ENCODE results near the gene TASP1.

TASP1 gene

GRCh38 chr20:13530146-13530545, 108.6 kb downstream of the TASP1 start:
- Mint-ChIP-seq H3K36me3 (ENCODE audit: low read depth) (peaks cover 17% of the 10 kb centered on the region), H3K4me1 (ENCODE audit: low read depth) (no peaks in the 10 kb centered on the region), H3K27ac (no peak overlapping the region), H3K4me3 (no peak overlapping the region), H3K27me3 (no peaks in the 10 kb centered on the region), H3K9me3 (no peaks in the 10 kb centered on the region)
- intact Hi-C loops (cut with micrococcal nuclease) = no loop called here

GRCh38 chr20:13526551-13526950, 112.2 kb downstream of the TASP1 start:
- H3K9me3 Mint-ChIP-seq = peaks cover 10% of the 10 kb centered on the region
- H3K27ac Mint-ChIP-seq = no peak overlapping the region
- H3K4me1 Mint-ChIP-seq (ENCODE audit: low read depth) = no peaks in the 10 kb centered on the region
- H3K27me3 Mint-ChIP-seq = no peaks in the 10 kb centered on the region
- H3K36me3 Mint-ChIP-seq (ENCODE audit: low read depth) = peaks cover 26% of the 10 kb centered on the region
- intact Hi-C loops (cut with micrococcal nuclease) = no loop called here
- no peak overlapping the region for H3K4me3 Mint-ChIP-seq

GRCh38 chr20:13525225-13525940, 113.3 kb downstream of the TASP1 start:
- H3K9me3 Mint-ChIP-seq = peaks cover 12% of the 10 kb centered on the region
- no peak overlapping the region for H3K4me3 Mint-ChIP-seq
- intact Hi-C loops (cut with micrococcal nuclease) = no loop called here
- H3K27me3 Mint-ChIP-seq = no peaks in the 10 kb centered on the region
- H3K4me1 Mint-ChIP-seq (ENCODE audit: low read depth) = no peaks in the 10 kb centered on the region
- no peak overlapping the region for H3K27ac Mint-ChIP-seq
- H3K36me3 Mint-ChIP-seq (ENCODE audit: low read depth) = peaks cover 26% of the 10 kb centered on the region

- Mint-ChIP-seq H3K27ac (no peak overlapping the region), H3K4me3 (no peak overlapping the region), H3K9me3 (peaks cover 12% of the 10 kb centered on the region), H3K4me1 (ENCODE audit: low read depth) (no peaks in the 10 kb centered on the region), H3K36me3 (ENCODE audit: low read depth) (peaks cover 26% of the 10 kb centered on the region), H3K27me3 (no peaks in the 10 kb centered on the region)
- intact Hi-C loops (cut with micrococcal nuclease) = no loop called here
Measured at GRCh38 chr20:13524339-13524738, 114.4 kb downstream of the TASP1 start.

GRCh38 chr20:13517831-13518230, 120.9 kb downstream of the TASP1 start:
- H3K27ac Mint-ChIP-seq = no peak overlapping the region
- no peaks in the 10 kb centered on the region for H3K4me1 Mint-ChIP-seq (ENCODE audit: low read depth)
- H3K9me3 Mint-ChIP-seq = peaks cover 12% of the 10 kb centered on the region
- no peaks in the 10 kb centered on the region for H3K27me3 Mint-ChIP-seq
- peaks cover 18% of the 10 kb centered on the region for H3K36me3 Mint-ChIP-seq (ENCODE audit: low read depth)
- H3K4me3 Mint-ChIP-seq = no peak overlapping the region
- intact Hi-C loops (cut with micrococcal nuclease) = no loop called here

GRCh38 chr20:13515796-13516558, 122.8 kb downstream of the TASP1 start:
- Mint-ChIP-seq H3K36me3 (ENCODE audit: low read depth) (peaks cover 5% of the 10 kb centered on the region), H3K27me3 (no peaks in the 10 kb centered on the region), H3K4me1 (ENCODE audit: low read depth) (peaks cover 4% of the 10 kb centered on the region), H3K9me3 (peaks cover 8% of the 10 kb centered on the region), H3K4me3 (no peak overlapping the region), H3K27ac (no peak overlapping the region)
- intact Hi-C loops (cut with micrococcal nuclease) = no loop called here

- Mint-ChIP-seq H3K9me3 (peaks cover 8% of the 10 kb centered on the region), H3K27ac (no peak overlapping the region), H3K27me3 (no peaks in the 10 kb centered on the region), H3K4me1 (ENCODE audit: low read depth) (peaks cover 11% of the 10 kb centered on the region), H3K4me3 (no peak overlapping the region), H3K36me3 (ENCODE audit: low read depth) (peaks cover 5% of the 10 kb centered on the region)
- intact Hi-C loops (cut with micrococcal nuclease) = no loop called here
Measured at GRCh38 chr20:13515291-13515690, 123.4 kb downstream of the TASP1 start.

- H3K9me3 Mint-ChIP-seq = peaks cover 29% of the 10 kb centered on the region
- H3K4me3 Mint-ChIP-seq = no peak overlapping the region
- peak overlapping the region; percentile 64 for H3K27ac Mint-ChIP-seq
- intact Hi-C loops (cut with micrococcal nuclease) = no loop called here
- no peaks in the 10 kb centered on the region for H3K36me3 Mint-ChIP-seq (ENCODE audit: low read depth)
- no peaks in the 10 kb centered on the region for H3K27me3 Mint-ChIP-seq
- H3K4me1 Mint-ChIP-seq (ENCODE audit: low read depth) = peaks cover 24% of the 10 kb centered on the region
Measured at GRCh38 chr20:13510837-13511488, 127.8 kb downstream of the TASP1 start.

DNA sequence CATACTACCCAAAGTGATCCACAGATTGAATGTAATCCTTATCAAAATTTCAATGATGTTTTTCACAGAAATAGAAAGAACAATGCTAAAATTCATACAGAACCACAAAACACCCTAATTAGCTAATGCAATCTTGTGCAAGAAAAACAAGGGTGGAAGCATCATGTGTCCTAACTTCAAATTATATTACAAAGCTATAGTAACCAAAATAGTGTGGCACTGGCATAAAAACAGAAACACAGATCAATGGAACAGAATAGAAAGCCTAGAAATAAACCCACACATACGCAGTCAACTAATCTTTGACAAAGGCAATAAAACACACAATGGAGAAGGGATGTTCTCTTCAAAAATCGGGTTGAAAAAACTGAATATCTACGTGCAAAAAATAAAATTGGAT, 131.1 kb downstream of the TASP1 start:
- no peak overlapping the region for H3K4me3 Mint-ChIP-seq
- peaks cover 24% of the 10 kb centered on the region for H3K4me1 Mint-ChIP-seq (ENCODE audit: low read depth)
- peaks cover 59% of the 10 kb centered on the region for H3K9me3 Mint-ChIP-seq
- intact Hi-C loops (cut with micrococcal nuclease) = no loop called here
- peaks cover 12% of the 10 kb centered on the region for H3K36me3 Mint-ChIP-seq (ENCODE audit: low read depth)
- H3K27ac Mint-ChIP-seq = no peak overlapping the region
- no peaks in the 10 kb centered on the region for H3K27me3 Mint-ChIP-seq

DNA sequence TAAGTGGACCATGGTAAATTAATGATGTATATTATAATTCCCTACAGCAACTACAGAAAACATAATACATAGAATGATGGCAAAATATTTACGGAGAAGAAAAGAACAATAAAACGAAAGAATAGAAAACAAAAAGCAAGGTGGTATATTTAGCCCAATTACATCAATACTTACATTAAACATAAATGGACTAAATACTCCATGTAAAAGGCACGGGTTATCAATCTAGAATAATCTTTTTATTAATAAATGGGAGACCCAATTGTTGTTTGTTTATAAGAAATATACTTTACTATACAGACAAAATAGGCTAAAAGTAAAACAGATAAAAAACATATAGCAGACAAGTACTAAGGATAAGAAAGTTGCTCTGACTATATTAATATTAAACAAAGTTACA, 137.2 kb downstream of the TASP1 start:
- peaks cover under 1% of the 10 kb centered on the region for H3K4me1 Mint-ChIP-seq (ENCODE audit: low read depth)
- H3K36me3 Mint-ChIP-seq (ENCODE audit: low read depth) = peaks cover 23% of the 10 kb centered on the region
- H3K9me3 Mint-ChIP-seq = peaks cover 72% of the 10 kb centered on the region
- H3K4me3 Mint-ChIP-seq = no peak overlapping the region
- no peak overlapping the region for H3K27ac Mint-ChIP-seq
- H3K27me3 Mint-ChIP-seq = no peaks in the 10 kb centered on the region
- intact Hi-C loops (cut with micrococcal nuclease) = no loop called here

- Mint-ChIP-seq H3K4me1 (ENCODE audit: low read depth) (no peaks in the 10 kb centered on the region), H3K9me3 (peaks cover 13% of the 10 kb centered on the region), H3K27me3 (no peaks in the 10 kb centered on the region), H3K36me3 (ENCODE audit: low read depth) (peaks cover 11% of the 10 kb centered on the region), H3K4me3 (no peak overlapping the region), H3K27ac (no peak overlapping the region)
- intact Hi-C loops (cut with micrococcal nuclease) = no loop called here
Measured at GRCh38 chr20:13494019-13494418, 144.7 kb downstream of the TASP1 start.

- H3K4me1 Mint-ChIP-seq (ENCODE audit: low read depth) = no peaks in the 10 kb centered on the region
- intact Hi-C loops (cut with micrococcal nuclease) = no loop called here
- peaks cover 4% of the 10 kb centered on the region for H3K36me3 Mint-ChIP-seq (ENCODE audit: low read depth)
- peaks cover 9% of the 10 kb centered on the region for H3K9me3 Mint-ChIP-seq
- no peak overlapping the region for H3K27ac Mint-ChIP-seq
- H3K27me3 Mint-ChIP-seq = no peaks in the 10 kb centered on the region
- H3K4me3 Mint-ChIP-seq = no peak overlapping the region
Measured at GRCh38 chr20:13493143-13493542, 145.6 kb downstream of the TASP1 start.

DNA sequence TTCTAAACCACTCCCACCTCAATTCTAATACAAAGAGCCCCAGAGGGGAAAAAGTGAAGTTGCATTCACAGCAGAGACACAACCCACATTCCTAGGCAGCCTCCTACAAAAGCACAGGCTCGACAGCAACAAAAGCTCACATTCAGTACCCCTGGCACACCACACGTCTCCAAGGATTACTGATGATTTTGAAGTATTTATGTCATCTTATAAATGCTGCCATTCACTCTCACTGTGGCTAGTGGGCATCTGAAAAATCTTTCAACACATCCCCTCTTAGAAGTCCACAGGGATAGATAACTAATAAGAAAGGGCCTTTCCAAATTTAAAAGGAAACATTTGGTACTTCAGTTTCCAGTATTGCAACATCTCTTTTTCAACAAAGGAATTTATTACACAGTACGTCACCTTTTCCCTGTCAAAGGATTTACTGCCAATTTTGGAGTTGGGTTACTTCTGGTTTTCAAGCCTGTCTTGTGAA, 146.7 kb downstream of the TASP1 start:
- no peak overlapping the region for H3K4me3 Mint-ChIP-seq
- no peaks in the 10 kb centered on the region for H3K4me1 Mint-ChIP-seq (ENCODE audit: low read depth)
- intact Hi-C loops (cut with micrococcal nuclease) = no loop called here
- H3K27ac Mint-ChIP-seq = no peak overlapping the region
- H3K36me3 Mint-ChIP-seq (ENCODE audit: low read depth) = no peaks in the 10 kb centered on the region
- no peaks in the 10 kb centered on the region for H3K27me3 Mint-ChIP-seq
- H3K9me3 Mint-ChIP-seq = no peaks in the 10 kb centered on the region

DNA sequence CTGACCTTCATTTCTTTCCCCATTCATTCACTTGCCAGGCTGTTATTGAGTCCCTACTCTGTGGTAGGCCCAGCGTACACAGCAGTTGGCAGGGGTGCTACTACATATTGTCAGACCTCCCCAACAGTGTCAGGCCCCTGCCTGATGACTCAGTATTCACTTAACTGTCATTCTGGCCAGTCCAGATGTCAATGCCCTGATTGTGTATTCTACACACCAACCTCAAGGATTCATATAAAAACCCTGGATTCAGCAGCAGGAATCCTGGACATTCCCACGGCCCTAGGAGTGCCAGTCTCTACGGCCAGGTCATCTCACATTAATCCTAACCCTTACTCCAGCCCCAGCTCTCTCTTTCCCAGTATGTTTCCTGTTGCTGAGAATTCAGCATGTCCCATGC, 151.5 kb downstream of the TASP1 start:
- Mint-ChIP-seq H3K4me3 (no peak overlapping the region), H3K27me3 (no peaks in the 10 kb centered on the region), H3K36me3 (ENCODE audit: low read depth) (peaks cover 5% of the 10 kb centered on the region), H3K9me3 (peaks cover 2% of the 10 kb centered on the region), H3K4me1 (ENCODE audit: low read depth) (no peaks in the 10 kb centered on the region), H3K27ac (no peak overlapping the region)
- intact Hi-C loops (cut with micrococcal nuclease) = no loop called here

Measured in dendritic cell treated with granulocyte-macrophage colony-stimulating factor and Interleukin-4, amounts not matched to agents 40 ng/mL and 50 ng/mL, for 4 days (primary cell).